Heart left ventricle (tissue), 16 donors: ENCODE results near the gene MEG3. TPM values are rescaled to one million over a fixed set of nuclear protein-coding genes. Genes with fewer than 3 reads are reported as not detected.

Experiments
- ATAC-seq, 4 donors: fragments of 200-7000 bp; cut with Tn5 transposase; one replicate each; pipeline ENCODE4 v1.9.1; 2020 to 2022; ENCODE audit warnings: moderate library complexity in 4 of 4, mild to moderate bottlenecking in 3 of 4, moderate number of reproducible peaks in 1 of 4
- DNase-seq, 5 donors: peaks; one replicate each; pipeline ENCODE4 v3.0.0-alpha.2; 2020
- H3K27ac ChIP-seq, 12 donors: fragments of 200-600 bp; sonication (generic) in 4 of 12; one replicate each; pipeline versions ENCODE4 v1.5.0 to v1.8.0; 2016 to 2022; ENCODE audit warnings: mild to moderate bottlenecking in 2 of 12
- H3K27me3 ChIP-seq, 9 donors: fragments of 200-600 bp; sonication (generic) in 2 of 9; one replicate each; pipeline versions ENCODE4 v1.5.1 to v1.8.0; 2016 to 2022; ENCODE audit warnings: mild to moderate bottlenecking in 3 of 9
- H3K36me3 ChIP-seq, 9 donors: fragments of 200-600 bp; sonication (generic) in 2 of 9; one replicate each; pipeline versions ENCODE4 v1.5.0 to v1.8.0; 2018 to 2022; ENCODE audit warnings: mild to moderate bottlenecking in 2 of 9
- H3K4me1 ChIP-seq, 12 donors: fragments of 200-600 bp; sonication (generic) in 4 of 12; one replicate each; pipeline versions ENCODE4 v1.5.0 to v1.8.0; 2016 to 2022; ENCODE audit warnings: mild to moderate bottlenecking in 3 of 12
- H3K4me3 ChIP-seq, 12 donors: fragments of 200-600 bp; sonication (generic) in 4 of 12; one replicate each; pipeline versions ENCODE4 v1.5.0 to v1.8.0; 2017 to 2022; ENCODE audit warnings: mild to moderate bottlenecking in 9 of 12, moderate library complexity in 4 of 12
- H3K9me3 ChIP-seq, 12 donors: fragments of 200-600 bp; sonication (generic) in 4 of 12; one replicate each; pipeline versions ENCODE4 v1.5.0 to v1.8.0; 2016 to 2022; ENCODE audit warnings: mild to moderate bottlenecking in 1 of 12
- CTCF ChIP-seq, 12 donors: fragments of 200-600 bp; sonication (generic) in 4 of 12; IDR thresholded peaks; one replicate each; pipeline versions ENCODE4 v1.5.0 to v1.8.0; 2018 to 2022; ENCODE audit warnings: antibody characterized with exemption in 12 of 12, mild to moderate bottlenecking in 5 of 12
- POLR2A ChIP-seq, 2 donors: fragments of 450-650 bp; IDR thresholded peaks; one replicate each; pipeline ENCODE4 v1.6.1; 2017; ENCODE audit warnings: antibody characterized with exemption in 2 of 2, mild to moderate bottlenecking in 2 of 2, moderate library complexity in 2 of 2
- WGBS, 4 donors: extraction: QIAGEN DNeasy Blood & Tissue Kit in 2 of 4; methylation state at CpG; one replicate each; pipeline versions ENCODE4 v1.1.5 to v1.1.7; 2013 to 2018; 5-methylcytosine and 5-hydroxymethylcytosine counted together
- intact Hi-C, 10 donors: fragments of 100-400 bp; cut with DNase I; formaldehyde crosslinking; loops; one replicate each; pipeline versions ENCODE4 v1.11.1 to v1.14.2; 2022
- polyA plus RNA-seq, 2 donors: library from polyadenylated mRNA; stranded (reverse); fragments of 200-250 nt; gene quantifications; one replicate each; pipeline ENCODE4 v1.2.3, GENCODE V29; 2013
- total RNA-seq, 9 donors: library from RNA; depleted of rRNA in 2 of 9; stranded (reverse); fragments of >200 nt in 2 of 9; fragmentation: NEBNext Ultra II Directional in 3 of 9; extraction: Animal tissue kit (Norgen Biotek cat#: 25700) in 3 of 9; gene quantifications; one replicate each; pipeline versions ENCODE4 v1.1.0 to v1.2.4, GENCODE V29; 2016 to 2023
- donor health status: ischemic (EF 13 %, LVEDD 7.1; RV severe dilation, severe dysfunction).
- donor health status: healthy with polysubstance abuse.
- donor health status: DM: no; HTN: yes; CAD: no.
- donor health status: DM: no; HTN: no; CAD: no.
- donor health status: ischemic (EF 25% LVEDD 6.9; RV normal size, moderate dysfunction).
- donor health status: ischemic (EF 25% LVEDD 5.7; RV mildly dilated, moderate dysfunction).
- donor health status: healthy.
- donor health status: DM: yes; HTN: yes; CAD: no.
- donor health status: ischemic (EF 35%, LVEDD 5.7; RV mildly dilated, moderate dysfunction).
- donor health status: nonischemic (EF 11% LVEDD 7.7; RV severe dilation, severe dysfunction).
- donor health status: DM: yes; HTN: yes; CAD: no.
- donor health status: PGD.
- donor health status: ischemic (EF 29% LVEDD 5.4; RV normal size, mild dysfunction).
- donor health status: nonischemic (EF 23%, LVEDD 6.1; RV moderate dilation, normal function).

MEG3 gene
- total and polyA plus RNA-seq, 11 donors = 3.6 to 37.7 (median 9.9) TPM

- no peaks in the 10 kb centered on the region for H3K4me1 ChIP-seq
- 65 to 72% (median 68%) methylated on average over 5 to 8 of the region's 8 CpGs for WGBS, 4 donors
- no peaks in the 10 kb centered on the region for H3K36me3 ChIP-seq
- ATAC-seq (no peak), DNase-seq (peak in 3 of 5 donors; percentile 8 to 62 (median 15))
- peaks cover 0 to 13% (median 0%) of the 10 kb centered on the region in 9 donors for H3K27me3 ChIP-seq
- no peak overlapping the region for H3K4me3 ChIP-seq
- intact Hi-C loops = loop anchor here in 1 of 10 donors (10.0 kb wide), 1 partner anchor 376 kb away; no protein-coding TSS in a partner anchor
- no peaks in the 10 kb centered on the region for H3K9me3 ChIP-seq
- TF ChIP-seq POLR2A (IDR thresholded peaks at IDR 0.05) (no peak), CTCF (IDR thresholded peaks at IDR 0.05) (no peak)
- no peak overlapping the region for H3K27ac ChIP-seq
Observed at GRCh38 chr14:100858838-100859220, 32.9 kb downstream of the MEG3 start.

DNA sequence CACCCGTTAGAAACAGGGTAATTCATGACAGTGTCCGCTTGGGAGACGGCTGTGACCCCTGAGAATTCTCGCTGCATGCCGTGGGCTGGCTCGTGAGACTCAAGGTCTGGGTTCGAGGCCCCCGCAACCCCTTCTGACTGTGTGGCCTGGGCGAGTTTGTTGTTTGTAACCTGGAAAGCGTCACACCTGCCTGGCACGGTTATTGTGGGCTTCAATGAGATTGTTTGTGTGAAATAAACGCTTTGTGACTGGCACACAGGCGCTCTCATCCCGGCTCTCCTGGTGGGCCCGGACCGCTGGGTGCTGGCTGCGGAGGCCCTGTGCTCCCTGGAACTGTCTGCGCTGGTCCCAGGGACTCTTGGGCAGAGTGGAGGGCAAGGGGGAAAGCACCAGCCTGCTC, 33.9 kb downstream of the MEG3 start:
- Histone ChIP-seq H3K4me3 (no peak overlapping the region), H3K9me3 (no peaks in the 10 kb centered on the region), H3K36me3 (no peaks in the 10 kb centered on the region), H3K27me3 (peaks cover 0 to 13% (median 0%) of the 10 kb centered on the region in 9 donors), H3K27ac (no peak overlapping the region), H3K4me1 (no peaks in the 10 kb centered on the region)
- intact Hi-C loops = loop anchor here in 1 of 10 donors (10.0 kb wide), 1 partner anchor 375 kb away; no protein-coding TSS in a partner anchor
- ATAC-seq = no peak
- TF ChIP-seq CTCF (IDR thresholded peaks at IDR 0.05) = no peak
- DNase-seq = peak in 3 of 5 donors; percentile 9 to 38 (median 19)
- WGBS, 4 donors = 87 to 94% (median 90%) methylated on average over 17 to 18 of the region's 18 CpGs

GRCh38 chr14:100860556-100861187, 34.8 kb downstream of the MEG3 start:
- H3K27me3 ChIP-seq = peaks cover 0 to 13% (median 0%) of the 10 kb centered on the region in 9 donors
- no peak for ATAC-seq
- H3K9me3 ChIP-seq = no peaks in the 10 kb centered on the region
- 83 to 86% (median 85%) methylated on average over 15 to 19 of the region's 19 CpGs for WGBS, 4 donors
- no peaks in the 10 kb centered on the region for H3K36me3 ChIP-seq
- intact Hi-C loops = no loop called here
- no peak overlapping the region for H3K4me3 ChIP-seq
- no peaks in the 10 kb centered on the region for H3K4me1 ChIP-seq
- H3K27ac ChIP-seq = no peak overlapping the region
- peak in 3 of 5 donors; percentile 15 to 53 (median 20) for DNase-seq
- TF ChIP-seq POLR2A (IDR thresholded peaks at IDR 0.05) = no peak
- TF ChIP-seq CTCF (IDR thresholded peaks at IDR 0.05) = no peak

- ATAC-seq = no peak
- no peaks in the 10 kb centered on the region for H3K9me3 ChIP-seq
- TF ChIP-seq CTCF (IDR thresholded peaks at IDR 0.05) (no peak), POLR2A (IDR thresholded peaks at IDR 0.05) (no peak)
- no peaks in the 10 kb centered on the region for H3K36me3 ChIP-seq
- intact Hi-C loops = no loop called here
- H3K4me3 ChIP-seq = no peak overlapping the region
- peaks cover 0 to 13% (median 0%) of the 10 kb centered on the region in 9 donors for H3K27me3 ChIP-seq
- H3K27ac ChIP-seq = no peak overlapping the region
- H3K4me1 ChIP-seq = no peaks in the 10 kb centered on the region
- 90 to 93% (median 92%) methylated on average over 13 to 16 of the region's 16 CpGs for WGBS, 4 donors
- peak in 3 of 5 donors; percentile 7 to 17 (median 15) for DNase-seq
Observed at GRCh38 chr14:100861188-100861936, 35.4 kb downstream of the MEG3 start.
